Activated CD8-positive, alpha-beta memory T cell treated with anti-CD3 and anti-CD28 coated beads, Interleukin-2, amount 50 U/mL, for 4 hours (primary cell): Measurements from ENCODE around the gene ADAM10.

ENCODE experiments used
- DNase-seq: peaks from one replicate; pipeline ENCODE4 v3.0.0-alpha.2; 2020

ADAM10 gene

GRCh38 chr15:58707397-58707796 lies 42.1 kb downstream of the ADAM10 start:
- no peak for DNase-seq

GRCh38 chr15:58705105-58705504 lies 44.4 kb downstream of the ADAM10 start:
- no peak for DNase-seq

- DNase-seq, result no peak
These were observed 45.2 kb downstream of the ADAM10 start for GRCh38 chr15:58704155-58704865.

GRCh38 chr15:58703610-58704009 lies 45.9 kb downstream of the ADAM10 start:
- no peak for DNase-seq

- DNase-seq, result no peak
These were observed 47.3 kb downstream of the ADAM10 start for GRCh38 chr15:58702233-58702632.

GRCh38 chr15:58701376-58701775 lies 48.1 kb downstream of the ADAM10 start:
- DNase-seq, result no peak

- no peak for DNase-seq
These were observed 49.7 kb downstream of the ADAM10 start for GRCh38 chr15:58699769-58700168.

GRCh38 chr15:58698887-58699641 lies 50.4 kb downstream of the ADAM10 start:
- no peak for DNase-seq

GRCh38 chr15:58697220-58697619 lies 52.3 kb downstream of the ADAM10 start:
- no peak for DNase-seq

GRCh38 chr15:58696738-58697137 lies 52.8 kb downstream of the ADAM10 start:
- no peak for DNase-seq

- DNase-seq, result no peak
These were observed 54.7 kb downstream of the ADAM10 start for GRCh38 chr15:58694641-58695398.

GRCh38 chr15:58690703-58691102 lies 58.8 kb downstream of the ADAM10 start:
- no peak for DNase-seq

GRCh38 chr15:58689646-58690045 lies 59.9 kb downstream of the ADAM10 start:
- DNase-seq, result no peak

GRCh38 chr15:58686286-58686685 lies 63.2 kb downstream of the ADAM10 start:
- no peak for DNase-seq

- DNase-seq, result no peak
These were observed 64.8 kb downstream of the ADAM10 start for GRCh38 chr15:58684751-58685150.

- no peak for DNase-seq
These were observed 65.3 kb downstream of the ADAM10 start for GRCh38 chr15:58684036-58684710.

- DNase-seq, result no peak
These were observed 67.3 kb downstream of the ADAM10 start for GRCh38 chr15:58682234-58682633.

GRCh38 chr15:58678683-58679082 lies 70.8 kb downstream of the ADAM10 start:
- no peak for DNase-seq

- DNase-seq, result no peak
These were observed 72.1 kb downstream of the ADAM10 start for GRCh38 chr15:58677426-58677825.

- DNase-seq, result no peak
These were observed 72.7 kb downstream of the ADAM10 start for GRCh38 chr15:58676766-58677165.

- no peak for DNase-seq
These were observed 78.3 kb downstream of the ADAM10 start for GRCh38 chr15:58671186-58671585.

GRCh38 chr15:58669108-58669507 lies 80.4 kb downstream of the ADAM10 start:
- no peak for DNase-seq

- no peak for DNase-seq
These were observed 82.5 kb downstream of the ADAM10 start for GRCh38 chr15:58666957-58667356.
